Esophagus squamous epithelium (tissue), 5 donors: ENCODE measurements around the gene ROR1. TPM values are rescaled to one million over a fixed set of nuclear protein-coding genes. Genes with fewer than 3 reads are reported as not detected.
"Not testable (repeated sequence)": the region's sequence is repeated elsewhere in the genome, so short reads cannot be mapped to it uniquely, and the experiment has no call there.

Experiments
- DNase-seq: peaks from one replicate; lab custom pipeline; 2025; lab: John Stamatoyannopoulos, UW
- H3K27ac ChIP-seq, 4 donors: fragments of 200-600 bp; sonication (generic); one replicate each; pipeline ENCODE4 v1.5.1; 2016 to 2019; ENCODE audit warnings: mild to moderate bottlenecking in 1 of 4
- H3K27me3 ChIP-seq, 4 donors: fragments of 200-600 bp; sonication (generic); 1 replicate in 3 of 4; 2 replicates in 1 of 4; pipeline versions ENCODE4 v1.5.1 to v1.6.0; 2017 to 2021; ENCODE audit warnings: antibody characterized with exemption in 1 of 4
- H3K36me3 ChIP-seq, 3 donors: fragments of 200-600 bp; sonication (generic); one replicate each; pipeline ENCODE4 v1.5.1; 2016 to 2019
- H3K4me1 ChIP-seq, 3 donors: fragments of 200-600 bp; sonication (generic); one replicate each; pipeline ENCODE4 v1.5.1; 2017 to 2019
- H3K4me3 ChIP-seq, 4 donors: fragments of 200-600 bp; sonication (generic); 1 replicate in 3 of 4; 2 replicates in 1 of 4; pipeline ENCODE4 v1.5.1; 2016 to 2019; ENCODE audit warnings: mild to moderate bottlenecking in 2 of 4, moderate library complexity in 1 of 4
- H3K9me3 ChIP-seq, 3 donors: fragments of 200-600 bp; sonication (generic); one replicate each; pipeline ENCODE4 v1.5.1; 2016 to 2019
- CTCF ChIP-seq, 6 experiments: fragments of 450-650 bp in 4 of 6; fragments of 200-600 bp in 2 of 6; sonication (generic) in 2 of 6; IDR thresholded peaks; one replicate each; pipeline ENCODE4 v1.5.1; 2016 to 2019; ENCODE audit warnings: antibody characterized with exemption in 6 of 6, mild to moderate bottlenecking in 4 of 6, moderate library complexity in 4 of 6
- POLR2A ChIP-seq, 4 donors: fragments of 450-650 bp; IDR thresholded peaks; one replicate each; pipeline ENCODE4 v1.6.1; 2017; ENCODE audit warnings: antibody characterized with exemption in 4 of 4, mild to moderate bottlenecking in 4 of 4, moderate library complexity in 3 of 4
- WGBS, 2 donors: methylation state at CpG; one replicate each; pipeline ENCODE4 v1.1.5; 2018; 5-methylcytosine and 5-hydroxymethylcytosine counted together
- intact Hi-C: fragments of 100-400 bp; cut with DNase I; formaldehyde crosslinking; loops from one replicate; pipeline ENCODE4 v1.15.0; 2022
- total RNA-seq, 4 donors: library from RNA; depleted of rRNA; stranded (reverse); fragments of >200 nt; gene quantifications; one replicate each; pipeline ENCODE4 v1.1.0, GENCODE V29; 2016
- donor health status: DM: yes; HTN: yes; CAD: no.

Gene ROR1
- total RNA-seq, 4 donors from 2014 or later = 6.6 to 15.3 (median 9.4) TPM

- WGBS, 2 donors = 100% methylated on average over 1 of the region's 1 CpG; no CpG with 5 or more reads in 1 of the 2 donors
- H3K27me3 ChIP-seq = no peaks in the 10 kb centered on the region
- no peak for TF ChIP-seq CTCF (IDR thresholded peaks at IDR 0.05)
- TF ChIP-seq POLR2A (IDR thresholded peaks at IDR 0.05) = no peak
- H3K4me1 ChIP-seq = peaks cover 0 to 12% (median 0%) of the 10 kb centered on the region in 3 donors
- no peaks in the 10 kb centered on the region for H3K36me3 ChIP-seq
- no peaks in the 10 kb centered on the region for H3K9me3 ChIP-seq
- no peak overlapping the region for H3K4me3 ChIP-seq
- intact Hi-C loops = no loop called here
- DNase-seq = no peak
- H3K27ac ChIP-seq = no peak overlapping the region
These were observed 324.6 kb downstream of the ROR1 start for GRCh38 chr1:64098436-64098835.

DNA sequence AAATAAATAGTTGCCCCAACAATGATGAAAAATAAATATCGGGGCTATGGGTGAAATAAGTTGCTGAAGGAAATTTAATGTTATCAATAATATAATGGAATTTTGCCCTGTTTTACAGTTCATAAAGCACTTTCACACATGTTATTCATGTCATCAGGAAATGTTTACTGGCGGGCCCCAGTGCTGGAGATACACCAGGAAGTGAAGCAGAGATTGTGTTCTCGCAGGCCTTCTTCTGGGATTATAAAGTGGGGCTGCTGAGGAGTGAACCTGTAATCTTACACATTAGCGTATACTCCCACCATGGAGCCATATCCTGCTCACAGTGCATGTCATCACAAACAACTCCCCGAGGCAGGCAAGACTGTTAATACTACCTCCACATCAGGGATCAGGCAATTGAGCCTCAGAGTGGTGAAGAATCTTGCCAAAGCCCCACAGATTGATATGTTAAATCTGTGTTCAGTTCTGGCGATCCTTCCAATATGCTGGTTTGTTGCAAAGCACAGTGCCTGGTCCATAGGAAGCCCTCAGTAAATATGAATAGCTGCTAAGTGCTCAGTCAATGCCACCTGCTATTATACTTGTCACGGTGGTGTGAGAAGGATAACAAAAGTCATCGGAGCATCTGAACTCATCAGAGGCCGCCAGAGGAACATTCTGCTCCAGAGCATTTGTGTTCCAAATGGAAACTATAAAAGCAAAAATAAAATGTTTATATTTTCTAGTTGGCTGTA is 325.2 kb downstream of the ROR1 start:
- DNase-seq = no peak
- Histone ChIP-seq H3K4me1 (peaks cover 0 to 12% (median 0%) of the 10 kb centered on the region in 3 donors), H3K27ac (no peak overlapping the region), H3K9me3 (no peaks in the 10 kb centered on the region), H3K36me3 (no peaks in the 10 kb centered on the region), H3K4me3 (no peak overlapping the region), H3K27me3 (no peaks in the 10 kb centered on the region)
- TF ChIP-seq CTCF (IDR thresholded peaks at IDR 0.05) = no peak
- TF ChIP-seq POLR2A (IDR thresholded peaks at IDR 0.05) = no peak
- 60 to 77% methylated on average over 9 of the region's 9 CpGs for WGBS, 2 donors
- intact Hi-C loops = no loop called here

DNA sequence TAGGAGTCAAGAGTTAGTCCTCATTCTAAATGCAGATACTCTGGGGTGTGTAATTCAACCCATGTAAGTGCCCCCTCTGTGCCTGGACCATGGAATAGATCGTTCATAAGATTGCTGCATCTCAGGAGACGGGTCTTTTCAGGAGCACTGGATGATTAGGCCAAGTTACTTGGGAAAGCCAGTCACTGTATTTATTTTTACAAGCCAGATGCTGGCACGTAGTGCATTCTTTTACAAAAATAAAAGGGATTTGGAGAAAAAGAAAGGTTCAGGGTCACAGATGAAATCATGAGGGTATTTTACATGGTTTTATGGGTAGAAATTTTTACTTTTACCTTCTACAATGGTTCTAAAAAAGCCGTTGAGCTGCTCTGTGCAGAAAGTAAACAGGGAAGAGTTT is 327.0 kb downstream of the ROR1 start:
- H3K27ac ChIP-seq = peak overlapping the region in 1 of 4 donors; percentile 20
- no peak overlapping the region for H3K4me3 ChIP-seq
- intact Hi-C loops = no loop called here
- H3K4me1 ChIP-seq = peaks cover 0 to 12% (median 0%) of the 10 kb centered on the region in 3 donors
- no peak for TF ChIP-seq POLR2A (IDR thresholded peaks at IDR 0.05)
- no peak for TF ChIP-seq CTCF (IDR thresholded peaks at IDR 0.05)
- no peaks in the 10 kb centered on the region for H3K9me3 ChIP-seq
- no peak for DNase-seq
- H3K36me3 ChIP-seq = no peaks in the 10 kb centered on the region
- 70 to 81% methylated on average over 3 to 4 of the region's 4 CpGs for WGBS, 2 donors
- no peaks in the 10 kb centered on the region for H3K27me3 ChIP-seq

DNA sequence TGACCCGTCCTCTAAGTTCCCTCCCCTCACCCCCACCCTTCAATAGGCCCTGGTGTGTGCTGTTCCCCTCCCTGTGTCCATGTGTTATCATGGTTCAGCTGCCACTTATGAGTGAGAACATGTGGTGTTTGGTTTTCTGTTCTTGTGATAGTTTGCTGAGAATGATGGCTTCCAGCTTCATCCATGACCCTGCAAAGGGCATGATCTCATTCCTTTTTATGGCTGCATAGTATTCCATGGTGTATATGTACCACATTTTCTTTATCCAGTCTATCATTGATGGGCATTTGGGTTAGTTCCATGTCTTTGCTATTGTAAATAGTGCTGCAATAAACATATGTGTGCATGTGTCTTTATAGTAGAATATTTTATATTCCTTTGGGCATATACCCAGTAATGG is 330.8 kb downstream of the ROR1 start:
- intact Hi-C loops, H3K27ac ChIP-seq, H3K4me1 ChIP-seq, DNase-seq, H3K4me3 ChIP-seq, H3K9me3 ChIP-seq, H3K27me3 ChIP-seq, H3K36me3 ChIP-seq: not testable (repeated sequence)
- 80 to 100% methylated on average over 1 of the region's 1 CpG for WGBS, 2 donors

- intact Hi-C loops = no loop called here
- H3K27me3 ChIP-seq = no peaks in the 10 kb centered on the region
- H3K4me1 ChIP-seq = no peaks in the 10 kb centered on the region
- H3K9me3 ChIP-seq = no peaks in the 10 kb centered on the region
- 47 to 74% methylated on average over 4 of the region's 4 CpGs for WGBS, 2 donors
- DNase-seq = no peak
- TF ChIP-seq CTCF (IDR thresholded peaks at IDR 0.05) (no peak), POLR2A (IDR thresholded peaks at IDR 0.05) (no peak)
- H3K27ac ChIP-seq = no peak overlapping the region
- no peaks in the 10 kb centered on the region for H3K36me3 ChIP-seq
- H3K4me3 ChIP-seq = no peak overlapping the region
These were observed 333.3 kb downstream of the ROR1 start for GRCh38 chr1:64107118-64107519.
